ENCODE data around the gene GPR50. TPM values are rescaled to one million over a fixed set of nuclear protein-coding genes. Genes with fewer than 3 reads are reported as not detected.
A peak's percentile ranks its signal among the peaks of the same experiment; 100 is the strongest.

Gene GPR50
- polyA plus RNA-seq (2011; rRNA removed): not detected in 2 replicates
- not detected in 2 replicates for polyA minus RNA-seq (2011; rRNA and poly(A)+ RNA removed)

DNA sequence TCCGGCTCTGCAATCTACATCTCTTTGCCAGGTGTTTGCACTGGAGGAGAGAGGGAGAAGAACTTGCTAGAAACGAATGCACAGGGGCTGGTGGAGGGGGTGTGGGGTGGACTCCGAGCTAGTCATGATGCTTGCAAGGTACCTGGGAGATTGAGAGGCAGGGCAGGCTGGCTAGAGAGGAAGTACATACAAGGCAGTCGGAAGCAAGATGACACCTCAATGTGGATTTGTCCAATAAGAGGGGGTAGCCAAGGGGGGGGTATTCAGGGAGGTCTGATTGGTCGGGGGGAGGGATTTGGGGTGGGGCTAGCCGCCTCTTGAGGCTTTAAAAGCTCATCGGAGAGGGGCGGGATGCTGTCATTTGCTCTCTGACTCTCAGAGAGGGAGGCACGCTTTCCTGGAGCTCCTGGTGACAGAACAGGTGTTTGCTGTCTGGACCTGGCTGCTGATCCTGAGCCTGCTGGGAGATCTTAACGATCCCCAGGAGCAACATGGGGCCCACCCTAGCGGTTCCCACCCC lies at the start of gene GPR50:
GPR50 (plus strand) TSS at position 354 of the 520 bp plus-strand sequence; CDS start at position 492, 138 bp downstream.
- H3K9me3 ChIP-seq (ENCODE audit: control insufficient read depth, insufficient read depth, low read length): no peaks in the 10 kb centered on the region; the same call in 1 of the 2 replicates
- TF ChIP-seq CTCF (IDR thresholded peaks at IDR 0.05; ENCODE audit: low read depth, low read length): no peak
- no peak for DNase-seq (ENCODE audit: low read depth, low spot score)
- H3K27ac ChIP-seq (ENCODE audit: low read depth, low read length): no peak within 1 kb of the TSS
- ChIA-PET POLR2A (no interaction called here), CTCF (no interaction called here)
- H3K27me3 ChIP-seq (ENCODE audit: control insufficient read depth, insufficient read depth, low read length): peaks cover 15% of the 10 kb centered on the region
- H3K4me3 ChIP-seq (ENCODE audit: low read depth, low read length): no peak within 1 kb of the TSS

DNA sequence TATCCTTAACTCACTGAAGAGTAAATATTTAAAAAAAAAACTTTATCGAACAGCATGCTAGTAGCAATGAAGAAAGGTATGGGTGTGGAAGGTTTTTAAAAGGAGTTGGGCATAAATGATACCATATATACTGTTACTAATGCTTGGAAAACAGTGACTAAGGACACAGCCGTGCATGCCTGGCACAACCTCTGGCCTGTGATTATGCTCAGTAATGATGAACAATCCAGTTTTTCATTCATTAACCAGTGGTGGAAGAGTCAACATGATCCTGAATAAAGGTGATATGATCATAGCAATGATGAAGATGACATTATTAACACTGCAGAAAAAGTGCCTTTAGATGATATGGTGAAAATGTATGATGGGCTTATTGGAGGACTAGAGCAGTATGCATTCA lies 43.9 kb upstream of the GPR50 start:
- Histone ChIP-seq H3K27me3 (ENCODE audit: control insufficient read depth, insufficient read depth, low read length) (no peaks in the 10 kb centered on the region), H3K4me3 (ENCODE audit: low read depth, low read length) (no peak overlapping the region), H3K9me3 (ENCODE audit: control insufficient read depth, insufficient read depth, low read length) (no peaks in the 10 kb centered on the region), H3K27ac (ENCODE audit: low read depth, low read length) (no peak overlapping the region)
- ChIA-PET CTCF (no interaction called here), POLR2A (no interaction called here)
- TF ChIP-seq CTCF (IDR thresholded peaks at IDR 0.05; ENCODE audit: low read depth, low read length): no peak
- DNase-seq (ENCODE audit: low read depth, low spot score): no peak

GRCh38 chrX:151151665-151152267 lies 24.6 kb upstream of the GPR50 start:
- CTCF ChIA-PET: interaction anchor here (0.8 to 1.8 kb wide), 4 partner anchors 208 to 1479 kb away, joined by 3 to 8 read pairs (median 7); no protein-coding TSS in a partner anchor

DNA sequence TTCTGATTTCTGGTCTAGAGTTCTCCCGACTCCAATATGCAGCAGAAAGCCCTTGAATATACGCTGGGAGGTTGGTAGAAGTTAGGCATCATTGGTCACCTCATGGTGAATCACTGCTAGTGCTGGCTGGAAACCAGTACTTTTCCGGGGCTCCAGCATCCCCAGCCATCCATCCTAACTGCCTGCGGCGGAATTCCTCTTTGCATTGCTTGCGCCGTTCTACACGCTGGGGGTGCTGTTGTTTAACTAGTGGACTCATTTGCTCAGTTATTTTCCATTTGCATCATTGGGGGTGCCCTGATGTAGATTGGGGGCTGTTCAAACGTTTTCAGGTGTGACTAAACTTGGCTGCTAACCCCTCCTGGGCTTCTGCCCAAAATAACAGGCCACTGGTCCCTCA lies 23.3 kb upstream of the GPR50 start:
- Histone ChIP-seq H3K27ac (ENCODE audit: low read depth, low read length) (no peak overlapping the region), H3K4me3 (ENCODE audit: low read depth, low read length) (no peak overlapping the region), H3K9me3 (ENCODE audit: control insufficient read depth, insufficient read depth, low read length) (no peaks in the 10 kb centered on the region), H3K27me3 (ENCODE audit: control insufficient read depth, insufficient read depth, low read length) (no peaks in the 10 kb centered on the region)
- TF ChIP-seq CTCF (IDR thresholded peaks at IDR 0.05; ENCODE audit: low read depth, low read length): peak; percentile 20
- POLR2A ChIA-PET: no interaction called here
- CTCF ChIA-PET: no interaction called here
- no peak for DNase-seq (ENCODE audit: low read depth, low spot score)

More at GRCh38 chrX:151151665-151152267, 24.6 kb upstream of the GPR50 start:
- Histone ChIP-seq H3K9me3 (ENCODE audit: control insufficient read depth, insufficient read depth, low read length) (no peaks in the 10 kb centered on the region), H3K4me3 (ENCODE audit: low read depth, low read length) (no peak overlapping the region), H3K27me3 (ENCODE audit: control insufficient read depth, insufficient read depth, low read length) (no peaks in the 10 kb centered on the region), H3K27ac (ENCODE audit: low read depth, low read length) (no peak overlapping the region)
- no peak for DNase-seq (ENCODE audit: low read depth, low spot score)
- TF ChIP-seq CTCF (IDR thresholded peaks at IDR 0.05; ENCODE audit: low read depth, low read length): peak; percentile 68
- POLR2A ChIA-PET: no interaction called here

- Histone ChIP-seq H3K27me3 (ENCODE audit: control insufficient read depth, insufficient read depth, low read length) (no peaks in the 10 kb centered on the region), H3K4me3 (ENCODE audit: low read depth, low read length) (no peak overlapping the region), H3K9me3 (ENCODE audit: control insufficient read depth, insufficient read depth, low read length) (no peaks in the 10 kb centered on the region), H3K27ac (ENCODE audit: low read depth, low read length) (no peak overlapping the region)
- POLR2A ChIA-PET: no interaction called here
- no peak for TF ChIP-seq CTCF (IDR thresholded peaks at IDR 0.05; ENCODE audit: low read depth, low read length)
- CTCF ChIA-PET: no interaction called here
- no peak for DNase-seq (ENCODE audit: low read depth, low spot score)
Observed at GRCh38 chrX:151153667-151154066, 22.7 kb upstream of the GPR50 start.

Measured in AG04450 (cell line).